Activated CD8-positive, alpha-beta memory T cell treated with anti-CD3 and anti-CD28 coated beads for 4 hours (primary cell): Measurements from ENCODE around the gene PCGF3.
A peak's percentile ranks its signal among the peaks of the same experiment; 100 is the strongest.
"Not testable (repeated sequence)": the region's sequence is repeated elsewhere in the genome, so short reads cannot be mapped to it uniquely, and the experiment has no call there.

Experiments
- DNase-seq, 2 donors: peaks; one replicate each; pipeline ENCODE4 v3.0.0-alpha.2; 2020; ENCODE audit warnings: low read depth in 2 of 2

Gene PCGF3

GRCh38 chr4:763191-763810 lies 57.7 kb downstream of the PCGF3 start:
- no peak for DNase-seq

DNA sequence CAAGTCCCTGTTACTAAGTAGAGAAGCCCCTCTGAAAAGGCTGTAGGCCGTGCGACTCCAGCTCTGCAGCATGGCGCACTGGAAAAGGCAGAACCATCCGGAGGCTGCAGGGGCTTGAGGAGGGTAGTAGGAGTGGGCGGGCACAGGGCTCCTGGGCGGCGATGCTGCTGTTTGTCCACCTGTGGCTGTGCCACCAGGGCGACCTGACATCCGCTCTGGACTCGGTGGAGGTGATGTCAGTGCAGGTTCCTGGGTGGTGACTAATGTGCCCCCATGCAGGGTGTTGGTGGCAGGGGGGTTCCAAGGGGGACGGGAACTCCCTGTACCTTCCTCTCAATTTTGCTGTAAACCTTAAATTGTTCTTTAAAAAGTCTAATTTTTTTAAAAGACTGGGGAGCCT lies 58.3 kb downstream of the PCGF3 start:
- DNase-seq = peak in 1 of 2 donors; percentile 15

- DNase-seq = no peak
These were observed 59.0 kb downstream of the PCGF3 start for GRCh38 chr4:764405-765169.

DNA sequence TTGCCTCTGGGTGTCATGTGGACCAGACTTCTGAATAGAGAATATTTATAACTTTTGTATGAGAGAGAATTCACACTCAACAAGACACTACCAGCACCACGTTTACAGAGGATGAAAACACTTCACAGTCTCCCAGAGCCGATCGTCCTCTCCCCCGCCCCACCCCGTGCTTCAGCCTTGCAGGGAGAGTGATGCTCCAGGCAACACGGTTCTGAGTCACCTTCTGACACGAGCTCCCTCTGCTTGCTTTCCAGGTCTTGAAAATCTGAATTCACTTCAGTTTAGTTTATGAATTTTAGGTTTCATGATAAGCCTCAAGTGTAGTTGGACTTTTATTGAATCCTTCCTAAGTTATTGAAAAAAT lies 60.5 kb downstream of the PCGF3 start:
- no peak for DNase-seq

GRCh38 chr4:766559-767283 lies 61.1 kb downstream of the PCGF3 start:
- no peak for DNase-seq

- no peak for DNase-seq
These were observed 62.4 kb downstream of the PCGF3 start for GRCh38 chr4:768076-768475.

- no peak for DNase-seq
These were observed 63.4 kb downstream of the PCGF3 start for GRCh38 chr4:768995-769394.

DNA sequence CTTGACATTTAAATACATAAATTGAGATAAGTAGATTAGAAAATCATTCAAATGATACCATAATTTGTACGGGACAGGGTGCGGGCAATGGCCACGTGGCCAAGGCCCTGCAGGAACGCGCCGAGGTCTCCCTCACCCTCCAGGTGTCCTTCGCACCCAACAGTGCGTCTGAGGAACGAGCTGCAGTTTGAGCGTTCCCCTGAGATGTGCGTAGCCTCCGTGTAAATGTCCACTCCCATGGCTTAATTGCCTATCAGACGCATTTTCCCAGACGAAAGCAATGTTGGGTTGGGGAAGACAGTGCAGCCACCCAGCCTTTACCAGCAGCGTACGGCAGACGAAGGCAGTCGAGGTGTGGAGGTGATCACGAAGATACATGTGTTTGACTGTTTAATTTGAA lies 63.9 kb downstream of the PCGF3 start:
- DNase-seq = no peak

DNA sequence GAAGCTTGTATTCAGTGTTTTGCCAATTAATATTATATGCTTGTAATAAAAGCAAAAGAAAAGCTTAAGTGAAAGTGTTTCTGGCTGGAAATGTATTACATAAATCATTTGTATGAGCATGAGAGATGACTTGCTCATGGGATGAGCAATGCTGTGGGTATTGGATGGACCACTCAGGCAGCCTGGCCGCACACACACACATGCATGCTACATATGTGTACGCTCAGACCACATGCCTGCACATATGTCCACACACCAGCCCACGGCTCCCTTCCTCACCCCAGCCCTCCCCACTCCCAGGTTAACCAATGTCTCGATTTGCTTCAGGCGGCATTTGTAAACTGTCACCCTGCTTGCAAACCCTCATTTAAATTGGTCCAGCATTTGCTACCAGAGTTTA lies 64.4 kb downstream of the PCGF3 start:
- DNase-seq = no peak

- no peak for DNase-seq
These were observed 65.8 kb downstream of the PCGF3 start for GRCh38 chr4:771464-771863.

DNA sequence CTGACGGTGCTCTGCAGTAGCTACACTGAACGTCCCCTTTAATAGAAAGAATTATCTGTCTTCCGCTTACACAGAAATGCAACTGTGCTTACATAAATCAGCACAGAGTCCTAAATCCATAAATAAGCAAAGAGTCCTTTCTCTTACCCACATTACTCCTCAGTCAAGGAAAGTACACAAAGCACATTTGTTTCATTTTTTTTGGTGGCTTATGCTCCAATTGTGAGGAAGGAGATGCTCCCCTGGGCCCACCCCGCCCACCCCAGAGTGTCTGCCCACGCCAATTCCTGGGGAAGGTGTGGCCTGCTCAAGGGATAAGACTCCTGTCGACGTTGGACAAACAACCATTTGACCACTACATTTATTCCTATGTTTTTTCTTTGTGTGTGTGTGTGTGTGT lies 66.5 kb downstream of the PCGF3 start:
- DNase-seq = no peak

DNA sequence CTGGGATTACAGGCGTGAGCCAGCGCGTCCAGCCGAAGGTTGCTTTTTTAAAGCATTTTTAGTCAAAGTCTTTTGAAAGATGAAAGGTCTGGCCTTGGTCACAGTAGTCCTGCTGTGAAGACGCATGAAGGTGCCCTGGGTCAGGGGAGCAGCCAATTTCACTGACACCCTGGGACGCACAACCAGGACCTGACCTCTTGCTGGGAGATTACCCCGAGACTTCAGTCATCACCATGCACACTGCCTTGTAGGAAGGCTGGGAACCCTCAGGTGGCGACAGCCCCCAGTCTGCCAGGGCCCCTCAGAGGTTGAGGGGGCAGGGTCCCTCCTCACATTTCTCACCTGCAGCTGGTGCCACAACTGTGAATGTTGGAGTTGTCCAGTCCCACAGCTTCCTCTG lies 67.1 kb downstream of the PCGF3 start:
- DNase-seq = no peak

DNA sequence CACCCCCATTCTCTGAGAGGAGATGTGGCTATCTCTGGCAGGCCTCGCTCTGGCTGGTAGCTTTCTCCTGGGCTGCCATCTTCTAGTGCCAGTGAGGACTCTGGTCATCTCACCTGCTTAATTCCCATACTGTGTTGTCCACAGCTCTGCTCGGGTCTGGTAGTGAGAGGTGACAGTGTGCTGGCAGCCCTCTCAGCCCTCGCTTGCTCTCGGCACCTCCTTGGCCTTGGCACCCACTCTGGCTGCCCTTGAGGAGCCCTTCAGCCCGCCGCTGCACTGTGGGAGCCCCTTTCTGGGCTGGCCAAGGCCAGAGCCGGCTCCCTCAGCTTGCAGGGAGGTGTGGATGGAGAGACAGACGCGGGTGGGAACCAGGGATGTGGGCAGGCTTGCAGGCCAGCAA lies 67.6 kb downstream of the PCGF3 start:
- DNase-seq = no peak

DNA sequence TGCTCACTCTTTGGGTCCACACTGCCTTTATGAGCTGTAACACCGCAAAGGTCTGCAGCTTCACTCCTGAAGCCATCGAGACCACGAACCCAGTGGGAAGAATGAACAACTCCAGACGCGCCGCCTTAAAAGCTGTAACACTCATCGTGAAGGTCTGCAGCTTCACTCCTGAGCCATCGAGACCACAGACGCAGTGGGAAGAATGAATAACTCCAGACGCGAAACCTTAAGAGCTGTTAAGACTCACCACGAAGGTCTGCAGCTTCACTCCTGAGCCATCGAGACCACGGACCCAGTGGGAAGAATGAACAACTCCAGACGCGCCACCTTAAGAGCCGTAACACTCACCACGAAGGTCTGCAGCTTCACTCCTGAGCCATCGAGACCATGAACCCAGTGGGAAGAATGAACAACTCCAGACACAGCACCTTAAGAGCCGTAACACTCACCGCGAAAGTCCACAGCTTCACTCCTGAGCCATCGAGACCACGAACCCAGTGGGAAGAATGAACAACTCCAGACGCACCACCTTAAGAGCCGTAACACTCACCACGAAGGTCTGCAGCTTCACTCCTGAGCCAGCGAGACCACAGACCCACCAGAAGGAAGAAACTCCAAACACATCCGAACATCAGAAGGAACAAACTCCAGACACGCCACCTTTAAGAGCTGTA lies 68.9 kb downstream of the PCGF3 start:
- not testable (repeated sequence) for DNase-seq

GRCh38 chr4:775485-775884 lies 69.9 kb downstream of the PCGF3 start:
- DNase-seq = not testable (repeated sequence)

DNA sequence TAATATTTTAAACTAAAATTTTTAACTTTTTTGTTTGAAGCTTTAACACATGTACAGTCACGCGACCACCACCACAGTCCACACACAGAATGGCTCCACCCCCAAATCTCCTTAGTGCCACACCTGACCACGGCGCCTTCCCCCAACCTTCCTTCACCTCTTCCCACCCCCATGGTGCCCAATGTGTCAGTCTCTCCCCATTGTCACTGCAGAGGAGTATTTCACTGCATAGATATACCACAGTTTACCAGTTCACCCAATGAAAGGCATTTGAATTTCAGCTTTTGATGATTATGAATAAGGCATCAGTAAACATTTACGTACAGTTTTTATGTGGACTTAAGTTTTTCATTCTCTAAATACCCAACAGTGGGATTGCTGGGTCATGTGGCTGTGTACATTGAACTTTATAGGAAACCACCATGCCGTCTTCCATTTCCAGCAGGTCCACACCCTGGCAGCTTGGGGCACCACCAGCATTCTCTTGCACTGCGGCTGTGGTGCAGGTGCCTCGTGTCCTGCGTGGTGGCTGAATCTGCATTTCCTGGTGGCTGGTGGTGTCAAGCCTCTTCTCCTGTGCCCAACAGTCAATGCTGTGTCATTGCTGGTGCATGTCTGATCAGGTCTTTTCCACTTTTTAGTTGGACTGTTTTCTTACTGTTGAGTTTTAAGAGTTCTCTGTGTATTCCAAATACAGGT lies 71.3 kb downstream of the PCGF3 start:
- no peak for DNase-seq

DNA sequence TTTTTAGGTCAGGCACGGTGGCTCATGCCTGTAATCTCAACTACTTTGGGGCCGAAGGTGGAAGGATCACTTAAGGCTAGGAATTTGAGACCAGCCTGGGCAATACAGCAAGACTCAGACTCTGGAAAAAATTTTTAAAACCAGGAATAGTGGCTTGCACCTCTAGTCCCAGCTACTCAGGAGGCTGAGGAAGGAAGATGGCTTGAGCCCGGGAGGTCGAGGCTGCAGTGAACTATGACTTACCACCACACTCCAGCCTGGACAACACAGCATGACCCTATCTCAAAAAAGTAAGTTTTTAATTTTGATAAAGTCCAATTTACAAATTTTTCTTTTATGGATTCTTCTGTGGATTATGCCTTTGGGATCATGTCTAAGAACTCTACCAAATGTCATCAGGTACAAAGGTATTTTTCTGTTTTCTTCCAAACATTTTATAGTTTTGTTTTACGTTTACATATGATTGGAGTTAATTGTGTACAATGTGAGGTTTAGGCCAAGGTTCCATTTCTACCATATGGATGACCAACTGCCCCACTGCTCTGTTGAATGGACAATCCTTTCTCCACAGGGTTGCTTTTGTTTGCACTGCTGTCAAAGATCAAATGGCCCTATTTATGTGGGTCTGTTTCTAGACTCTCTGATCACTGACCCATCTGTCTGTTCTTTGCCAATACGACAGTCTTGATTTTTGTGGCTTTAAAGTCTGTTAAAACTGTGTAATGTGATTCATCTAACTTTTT lies 72.1 kb downstream of the PCGF3 start:
- DNase-seq = no peak

DNA sequence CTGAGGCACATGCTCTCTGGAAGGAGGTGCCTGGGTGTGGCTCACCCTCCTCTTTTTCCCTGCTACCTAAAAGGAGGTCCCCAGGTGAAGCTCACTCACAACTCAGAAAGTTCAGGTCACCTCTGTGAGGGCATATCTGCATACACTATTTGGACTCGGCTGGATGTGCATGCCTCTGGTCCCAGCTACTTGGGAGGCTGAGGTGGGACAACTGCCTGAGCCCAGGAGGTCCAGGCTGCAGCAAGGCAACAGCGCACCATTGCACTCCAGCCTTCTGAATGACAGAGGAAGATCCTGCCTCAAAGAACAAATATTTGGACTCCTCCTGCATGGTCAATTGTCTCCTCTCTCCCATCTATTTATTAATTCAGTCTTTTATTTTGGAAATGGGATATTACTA lies 73.9 kb downstream of the PCGF3 start:
- DNase-seq = no peak

- not testable (repeated sequence) for DNase-seq
These were observed 74.6 kb downstream of the PCGF3 start for GRCh38 chr4:780255-780654.

DNA sequence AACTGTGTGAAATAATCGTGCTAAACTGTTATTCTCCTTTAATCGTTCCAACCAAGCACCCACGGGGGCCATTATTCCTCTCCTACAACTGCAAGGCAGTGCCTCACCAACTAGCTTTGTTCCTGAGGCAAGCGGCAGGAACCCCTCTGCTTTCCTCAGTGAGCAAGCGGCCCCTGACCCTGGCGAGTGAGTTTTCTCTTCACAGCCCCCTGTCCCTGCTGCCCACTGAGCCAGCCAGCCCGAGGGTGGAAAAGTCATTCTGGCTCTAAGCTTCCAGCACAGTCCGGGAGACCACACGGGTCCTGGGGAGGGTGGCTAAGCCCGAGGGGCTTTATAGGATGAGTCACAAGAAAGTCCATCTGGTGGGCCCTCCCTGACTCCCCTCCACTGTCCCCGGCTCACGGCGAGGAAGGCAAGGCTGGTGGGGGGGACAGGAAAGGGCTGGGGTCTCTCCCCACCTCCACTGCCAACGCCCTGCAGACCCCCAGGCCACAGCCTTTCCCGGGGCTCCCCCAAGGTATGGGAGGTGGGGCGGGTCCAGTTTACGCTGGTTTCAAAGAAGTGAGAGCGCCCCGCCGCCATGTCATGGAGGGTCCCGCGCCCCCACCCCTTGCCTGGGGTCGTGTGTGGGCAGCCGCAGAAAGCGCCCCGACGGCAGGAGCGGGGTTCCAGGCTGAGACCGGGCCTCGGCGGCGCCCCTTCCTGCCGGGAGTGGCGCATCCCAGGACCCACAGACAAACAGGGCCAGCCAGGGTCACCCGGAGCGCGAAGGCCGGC lies 75.3 kb downstream of the PCGF3 start:
- no peak for DNase-seq
